GM04504 (cell line): ENCODE data around the gene NTRK1.

Source experiments
- DNase-seq: peaks from one replicate; pipeline ENCODE4 v3.0.0-alpha.2; 2012; ENCODE audit warnings: low read depth

The NTRK1 gene

DNA sequence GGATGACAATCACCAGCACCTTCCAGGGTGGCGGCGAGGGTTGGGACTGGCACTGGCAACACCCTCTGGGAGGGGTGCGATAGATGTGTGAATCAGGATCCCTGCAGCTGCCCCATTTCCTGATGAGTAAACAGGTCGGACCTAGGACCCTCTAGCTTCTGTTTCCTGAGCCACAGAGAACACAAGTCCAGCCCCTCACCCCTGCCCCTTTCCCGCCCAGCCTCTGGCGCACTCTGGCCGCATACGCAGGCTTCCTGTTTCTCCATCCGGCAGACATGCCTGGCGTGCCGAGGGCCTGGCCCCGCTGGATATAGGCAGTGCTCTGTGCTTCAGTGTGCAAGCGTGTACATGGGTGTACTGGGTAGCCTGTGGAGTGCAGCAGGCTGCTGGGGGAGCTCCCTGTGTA, 37.5 kb downstream of the NTRK1 start:
- DNase-seq, result no peak

DNA sequence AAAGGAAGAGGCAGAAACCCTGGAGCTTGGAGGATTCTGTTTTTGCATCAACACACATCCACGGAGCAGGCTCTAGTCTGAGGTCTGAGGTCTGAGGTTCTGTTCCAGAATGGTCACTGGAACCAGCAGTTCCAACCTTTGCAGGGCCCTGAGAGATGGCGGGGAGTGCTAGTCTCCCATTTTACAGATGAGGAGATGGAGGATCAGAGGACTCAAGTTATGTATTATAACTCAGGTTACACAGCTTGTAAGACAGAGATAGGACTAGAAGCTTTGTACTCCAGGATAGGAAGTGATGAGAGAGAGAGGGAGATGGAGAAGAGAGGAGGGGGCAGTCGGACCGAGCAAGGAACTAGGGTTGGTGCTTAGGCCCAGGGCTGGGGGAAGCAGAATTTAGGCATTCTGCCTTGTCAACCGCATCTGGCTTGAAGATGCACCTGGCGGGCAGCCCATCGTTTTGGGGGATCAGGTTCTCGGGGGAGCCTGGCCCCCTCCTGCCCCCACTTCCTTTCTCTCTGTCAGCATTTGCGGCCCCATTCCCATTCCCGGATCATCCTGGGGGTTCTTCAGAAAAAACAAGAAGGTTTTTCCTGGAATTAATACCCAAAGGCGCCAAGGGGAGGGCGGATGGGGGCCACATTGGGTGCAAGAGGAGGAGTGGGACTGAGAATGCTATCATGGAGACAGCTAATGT, 38.5 kb downstream of the NTRK1 start:
- no peak for DNase-seq

DNA sequence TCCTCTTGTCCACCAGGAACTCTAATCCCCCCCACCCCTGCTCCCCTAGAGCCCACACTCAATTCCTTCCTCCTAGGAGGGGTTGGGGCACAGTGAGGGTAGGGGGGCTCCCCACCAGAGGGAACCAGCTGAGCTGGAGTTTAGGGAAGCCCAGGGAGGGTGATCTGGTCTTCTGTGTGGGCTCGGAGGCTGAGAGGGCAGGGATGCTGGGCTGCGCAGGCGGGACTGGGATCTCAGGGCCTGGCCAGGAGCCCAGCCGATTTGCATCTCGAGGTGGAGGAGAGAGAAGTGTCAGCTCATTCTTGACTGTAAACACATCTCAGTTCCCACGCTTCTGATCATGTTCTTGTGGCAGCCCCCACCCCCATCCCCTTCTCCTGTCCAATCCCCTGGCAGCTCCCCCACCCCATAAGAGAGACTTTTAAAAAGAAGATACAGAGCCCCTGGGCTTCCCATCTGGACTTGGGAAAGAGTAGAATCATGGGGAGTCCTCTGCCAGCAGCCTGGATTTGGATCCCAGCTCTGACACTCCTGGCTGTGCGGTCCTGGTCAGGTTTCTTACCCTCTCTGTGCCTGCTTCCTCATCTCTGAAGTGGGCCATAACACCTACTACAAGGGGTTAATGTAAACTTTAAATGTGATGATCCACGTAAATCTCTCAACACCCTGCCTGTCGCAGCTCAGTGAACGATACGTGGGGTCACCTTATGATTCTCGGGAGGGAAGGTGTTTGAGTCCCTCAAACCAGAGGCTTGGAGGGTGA, 39.5 kb downstream of the NTRK1 start:
- no peak for DNase-seq

DNA sequence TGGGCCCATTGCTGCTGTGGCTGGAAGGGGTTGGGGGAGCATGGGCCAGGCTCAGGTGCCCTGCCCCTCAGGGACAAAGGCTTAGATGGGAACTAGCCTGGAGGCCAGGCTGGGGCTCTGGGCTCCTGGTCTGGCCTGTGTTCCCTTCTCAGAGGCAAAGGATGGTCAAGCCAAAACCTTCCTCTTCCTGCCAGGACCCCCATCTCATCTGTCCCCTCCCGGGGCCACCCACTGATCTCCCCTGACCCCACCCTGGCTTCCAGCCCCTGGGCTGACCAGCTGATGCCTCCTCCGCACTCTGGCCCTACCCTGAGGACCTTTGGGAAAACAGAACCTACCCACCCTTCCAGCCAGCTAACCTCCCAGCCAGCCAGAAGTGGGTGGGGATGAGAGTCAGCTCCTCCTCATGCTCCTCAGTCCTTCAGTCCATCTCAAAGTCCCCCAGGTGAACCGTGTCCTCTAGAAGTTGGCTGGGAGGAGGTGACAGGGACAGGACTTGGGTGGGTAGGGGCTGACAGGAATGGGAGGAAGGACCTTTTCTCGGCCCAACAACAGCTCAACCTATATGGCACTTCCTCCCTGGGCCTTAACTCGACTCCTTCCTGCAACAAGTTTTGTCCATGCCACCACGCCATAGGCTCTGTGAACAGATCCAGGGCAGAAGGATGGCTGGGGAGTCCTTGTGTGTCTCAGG, 40.4 kb downstream of the NTRK1 start:
- no peak for DNase-seq

DNA sequence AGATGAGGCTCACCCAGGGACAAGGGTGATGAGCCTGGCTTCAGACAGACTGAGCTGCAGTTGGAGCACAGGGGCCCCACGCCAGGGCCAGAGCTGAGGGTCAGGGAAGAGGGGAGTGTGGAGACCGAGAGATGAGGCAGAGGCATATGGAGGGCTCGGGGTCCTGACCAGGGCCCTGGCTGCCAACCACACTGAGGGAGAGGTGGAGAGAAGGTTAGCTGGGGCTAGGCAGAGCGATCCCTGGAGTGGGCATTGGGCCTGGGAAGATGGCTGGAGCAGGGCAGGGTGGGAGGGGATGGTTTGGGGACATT, 40.9 kb downstream of the NTRK1 start:
- no peak for DNase-seq

DNA sequence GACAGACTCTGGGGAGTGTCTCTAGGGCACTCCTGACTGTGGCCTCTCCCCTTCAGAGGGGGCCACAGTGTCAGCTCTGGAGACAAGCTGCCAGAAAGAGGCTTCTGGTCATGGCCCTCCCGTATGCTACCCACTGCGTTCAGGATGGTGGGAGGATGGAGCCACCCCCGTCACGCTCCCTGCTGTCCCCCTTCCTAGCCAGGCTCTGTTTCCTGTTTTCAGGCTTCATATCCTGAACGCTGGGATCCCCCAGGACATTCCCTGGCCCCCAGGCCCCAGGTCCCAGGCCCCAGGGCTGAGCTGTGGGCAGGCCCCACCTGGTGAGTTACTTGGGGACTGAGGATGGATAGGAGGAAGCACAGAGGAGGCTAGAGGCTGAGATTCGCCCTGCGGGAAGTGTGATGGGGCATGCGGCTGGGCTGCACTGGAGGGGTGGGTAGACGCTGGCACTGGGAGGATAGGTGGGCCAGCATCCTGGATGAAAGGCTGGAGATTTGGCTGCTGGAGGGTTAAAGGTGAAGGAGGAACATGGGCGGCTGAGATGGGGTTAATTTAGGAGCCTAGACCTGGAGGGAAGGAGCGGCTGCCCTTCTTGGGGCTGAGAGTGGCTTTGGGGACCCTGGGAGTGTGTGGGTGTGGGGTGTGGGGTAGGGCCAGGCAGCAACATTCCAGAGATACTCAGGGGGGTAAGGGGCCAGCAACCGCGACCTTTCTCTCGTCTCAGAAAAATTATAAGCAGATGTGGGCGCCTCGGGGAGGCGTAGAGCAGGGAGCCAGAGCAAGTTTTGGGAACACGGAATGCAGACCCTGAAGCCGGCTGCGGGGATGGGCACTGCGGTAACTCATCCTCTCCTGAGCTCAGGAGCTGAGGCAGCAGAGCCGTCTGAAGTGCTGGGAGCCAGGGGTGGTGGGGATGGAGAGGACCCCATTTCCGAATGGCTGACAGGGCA, 41.6 kb downstream of the NTRK1 start:
- no peak for DNase-seq

DNA sequence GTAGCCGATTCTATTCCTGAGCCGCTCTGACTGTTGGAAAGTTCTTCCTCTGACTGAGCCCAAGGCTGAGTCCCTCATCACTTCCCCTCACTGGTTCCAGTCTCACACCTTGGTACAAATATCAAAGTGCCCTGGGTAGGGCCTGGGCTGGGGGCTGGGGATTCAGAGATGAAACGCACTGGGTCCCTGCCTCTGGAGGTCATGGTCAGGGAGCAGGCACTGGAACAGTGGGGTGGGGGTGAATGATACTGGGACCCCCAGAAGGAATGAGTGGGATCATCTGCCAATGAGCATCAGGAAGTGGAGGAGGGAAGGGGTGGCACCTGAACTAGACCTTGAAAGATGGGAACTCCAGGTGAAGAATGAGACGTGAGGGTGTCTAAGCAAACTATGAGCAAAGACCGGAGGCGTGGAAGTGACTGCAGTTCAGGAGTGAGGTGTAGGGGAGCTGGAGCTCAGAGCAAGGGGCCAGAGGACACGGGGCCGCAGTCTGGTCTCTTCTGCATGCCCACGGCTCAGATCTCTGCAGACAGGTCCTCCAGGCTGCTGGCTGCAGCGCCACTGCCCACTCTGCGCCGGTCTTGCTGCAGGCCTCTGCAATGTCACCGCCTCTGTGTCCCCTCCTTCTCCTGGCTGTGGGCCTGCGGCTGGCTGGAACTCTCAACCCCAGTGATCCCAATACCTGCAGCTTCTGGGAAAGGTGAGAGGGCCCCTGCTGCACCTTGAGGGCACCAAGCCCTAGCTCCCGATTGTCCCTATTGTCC, 42.8 kb downstream of the NTRK1 start:
- no peak for DNase-seq

DNA sequence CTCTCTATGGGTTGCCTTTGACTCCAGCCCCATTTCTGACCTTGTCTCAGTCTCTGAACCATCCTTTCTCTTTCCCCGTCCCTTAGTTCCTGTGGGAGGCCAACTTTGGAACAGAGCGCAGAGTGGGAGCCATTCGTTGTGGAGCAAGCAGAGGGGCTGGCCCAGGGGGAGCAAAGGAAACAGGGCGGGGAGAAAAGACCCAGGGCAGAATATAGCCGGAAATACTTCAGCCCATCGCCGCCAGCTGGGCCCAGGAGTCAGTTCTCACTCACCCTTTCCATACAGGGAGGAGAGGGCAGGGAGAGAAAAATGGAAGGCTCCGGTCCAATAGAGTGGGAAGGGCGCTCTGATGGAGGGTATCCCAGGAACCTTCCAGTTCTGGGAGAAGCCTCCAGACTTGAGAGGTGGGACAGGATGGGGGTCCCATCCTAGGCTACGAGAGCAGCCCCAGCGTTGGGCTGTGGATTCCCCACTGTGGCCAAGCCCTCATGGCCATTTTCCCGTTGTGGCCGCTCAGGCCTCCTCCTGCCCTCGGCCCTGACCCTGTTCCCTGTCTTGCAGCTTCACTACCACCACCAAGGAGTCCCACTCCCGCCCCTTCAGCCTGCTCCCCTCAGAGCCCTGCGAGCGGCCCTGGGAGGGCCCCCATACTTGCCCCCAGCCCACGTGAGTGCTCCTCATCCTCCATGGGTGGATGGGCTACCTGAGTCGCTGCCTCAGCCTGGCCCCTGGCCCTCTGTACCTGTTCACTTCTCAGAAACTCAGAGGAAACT, 43.7 kb downstream of the NTRK1 start:
- DNase-seq, result no peak

DNA sequence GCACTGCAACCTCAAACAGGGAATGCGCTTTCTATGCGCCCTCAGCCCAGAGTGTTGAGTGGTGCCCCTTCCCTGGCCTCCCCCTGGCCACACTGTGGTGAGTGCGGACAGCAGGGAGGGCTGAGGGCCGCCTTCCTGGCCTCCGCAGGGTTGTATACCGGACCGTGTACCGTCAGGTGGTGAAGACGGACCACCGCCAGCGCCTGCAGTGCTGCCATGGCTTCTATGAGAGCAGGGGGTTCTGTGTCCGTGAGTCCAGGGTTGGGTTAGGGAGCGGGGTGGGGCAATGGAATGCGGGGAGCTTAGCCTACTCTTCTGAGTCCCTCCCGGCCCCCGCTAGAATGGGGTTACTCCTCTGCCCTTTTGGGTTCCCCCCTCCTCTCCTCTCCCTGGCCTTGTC, 44.5 kb downstream of the NTRK1 start:
- DNase-seq, result no peak

DNA sequence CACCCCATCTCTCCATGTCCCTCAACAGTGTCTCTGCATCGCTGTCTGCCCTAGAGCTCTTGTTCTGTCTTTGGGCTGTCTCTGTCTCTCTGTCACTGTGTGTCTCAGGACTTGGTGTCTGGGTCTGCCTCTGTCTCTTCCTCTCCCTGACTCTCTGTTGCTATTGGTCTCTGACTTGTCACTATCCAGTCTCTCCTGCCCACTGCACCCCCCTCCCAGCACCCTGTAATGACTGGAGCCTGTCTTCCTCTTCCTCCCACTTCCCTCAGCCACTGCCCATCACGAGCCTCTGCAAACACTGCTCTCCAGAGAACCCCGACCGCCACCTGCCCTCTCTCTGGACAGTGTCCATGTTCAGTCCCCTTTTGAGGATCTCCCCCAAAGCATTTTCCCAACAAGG, 45.0 kb downstream of the NTRK1 start:
- DNase-seq, result no peak

DNA sequence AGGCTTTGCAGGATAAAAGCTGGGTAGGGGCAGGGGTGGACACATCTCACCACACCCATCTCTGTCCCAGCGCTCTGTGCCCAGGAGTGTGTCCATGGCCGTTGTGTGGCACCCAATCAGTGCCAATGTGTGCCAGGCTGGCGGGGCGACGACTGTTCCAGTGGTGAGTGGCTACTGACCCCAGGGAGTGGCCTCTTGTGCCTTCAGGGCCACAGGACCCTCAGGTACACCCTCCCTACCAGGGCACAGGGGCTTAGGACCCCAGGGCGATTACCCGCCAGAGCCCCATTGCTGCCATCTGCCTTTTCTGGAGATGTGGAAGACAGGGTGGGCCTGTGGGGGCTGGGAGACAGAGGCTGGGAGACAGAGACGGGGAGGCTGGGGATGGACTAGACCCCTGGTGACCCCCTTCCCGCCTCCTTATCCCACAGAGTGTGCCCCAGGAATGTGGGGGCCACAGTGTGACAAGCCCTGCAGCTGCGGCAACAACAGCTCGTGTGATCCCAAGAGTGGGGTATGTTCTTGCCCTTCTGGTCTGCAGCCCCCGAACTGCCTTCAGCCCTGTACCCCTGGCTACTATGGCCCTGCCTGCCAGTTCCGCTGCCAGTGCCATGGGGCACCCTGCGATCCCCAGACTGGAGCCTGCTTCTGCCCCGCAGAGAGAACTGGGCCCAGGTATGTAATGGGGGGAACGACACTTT, 45.7 kb downstream of the NTRK1 start:
- no peak for DNase-seq

DNA sequence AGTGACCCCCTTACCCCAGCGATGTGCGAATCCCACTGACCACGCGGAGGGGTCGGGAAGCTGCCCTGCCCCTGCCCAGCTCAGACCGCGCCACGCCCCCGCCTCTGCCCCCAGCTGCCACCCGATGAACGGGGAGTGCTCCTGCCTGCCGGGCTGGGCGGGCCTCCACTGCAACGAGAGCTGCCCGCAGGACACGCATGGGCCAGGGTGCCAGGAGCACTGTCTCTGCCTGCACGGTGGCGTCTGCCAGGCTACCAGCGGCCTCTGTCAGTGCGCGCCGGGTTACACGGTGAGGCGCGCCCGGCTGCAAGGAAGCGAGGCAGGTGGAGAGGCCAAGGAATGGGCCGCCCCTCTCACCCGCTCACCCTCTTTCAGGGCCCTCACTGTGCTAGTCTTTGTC, 47.9 kb downstream of the NTRK1 start:
- no peak for DNase-seq

DNA sequence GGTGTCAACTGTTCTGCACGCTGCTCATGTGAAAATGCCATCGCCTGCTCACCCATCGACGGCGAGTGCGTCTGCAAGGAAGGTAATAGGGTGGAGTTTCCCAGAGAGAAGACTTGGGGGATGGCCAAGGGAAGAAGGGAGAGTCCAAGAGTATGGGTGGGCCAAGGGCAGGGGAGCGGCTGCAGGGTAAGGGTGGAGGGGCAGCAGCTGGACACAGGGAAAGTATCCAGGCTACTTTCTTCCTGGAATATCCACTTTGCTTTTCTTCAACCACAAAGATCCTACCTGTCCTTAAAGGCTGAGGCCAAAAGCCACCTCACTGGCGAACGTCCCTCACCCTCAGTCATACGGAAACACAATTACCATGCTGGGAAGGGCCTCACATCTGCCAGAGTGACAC, 48.3 kb downstream of the NTRK1 start:
- no peak for DNase-seq

DNA sequence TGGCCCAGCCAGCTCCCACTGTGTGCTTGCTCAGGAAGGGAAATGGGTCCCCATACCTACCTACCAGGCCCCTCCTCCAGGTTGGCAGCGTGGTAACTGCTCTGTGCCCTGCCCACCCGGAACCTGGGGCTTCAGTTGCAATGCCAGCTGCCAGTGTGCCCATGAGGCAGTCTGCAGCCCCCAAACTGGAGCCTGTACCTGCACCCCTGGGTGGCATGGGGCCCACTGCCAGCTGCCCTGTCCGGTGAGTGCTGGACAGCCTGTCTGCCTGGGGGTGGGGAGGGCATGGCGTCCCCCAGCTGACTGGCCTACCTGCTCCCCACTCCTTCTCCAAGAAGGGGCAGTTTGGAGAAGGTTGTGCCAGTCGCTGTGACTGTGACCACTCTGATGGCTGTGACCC, 49.0 kb downstream of the NTRK1 start:
- no peak for DNase-seq

DNA sequence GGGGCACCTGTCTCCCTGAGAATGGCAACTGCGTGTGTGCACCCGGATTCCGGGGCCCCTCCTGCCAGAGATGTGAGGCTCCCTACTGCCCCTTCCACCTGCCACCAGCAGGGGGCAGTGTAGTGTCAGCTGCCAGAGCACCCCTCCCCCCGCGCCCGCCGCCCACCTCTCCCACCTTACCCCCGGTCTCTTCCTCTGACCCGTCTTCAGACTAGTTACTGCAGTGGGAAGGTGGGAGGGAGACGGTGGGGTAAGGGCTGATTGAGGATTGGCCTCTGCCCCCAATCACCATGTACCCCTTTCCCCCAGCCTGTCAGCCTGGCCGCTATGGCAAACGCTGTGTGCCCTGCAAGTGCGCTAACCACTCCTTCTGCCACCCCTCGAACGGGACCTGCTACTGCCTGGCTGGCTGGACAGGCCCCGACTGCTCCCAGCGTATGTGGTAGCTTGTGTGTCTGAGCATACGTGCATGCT, 49.7 kb downstream of the NTRK1 start:
- DNase-seq, result no peak

DNA sequence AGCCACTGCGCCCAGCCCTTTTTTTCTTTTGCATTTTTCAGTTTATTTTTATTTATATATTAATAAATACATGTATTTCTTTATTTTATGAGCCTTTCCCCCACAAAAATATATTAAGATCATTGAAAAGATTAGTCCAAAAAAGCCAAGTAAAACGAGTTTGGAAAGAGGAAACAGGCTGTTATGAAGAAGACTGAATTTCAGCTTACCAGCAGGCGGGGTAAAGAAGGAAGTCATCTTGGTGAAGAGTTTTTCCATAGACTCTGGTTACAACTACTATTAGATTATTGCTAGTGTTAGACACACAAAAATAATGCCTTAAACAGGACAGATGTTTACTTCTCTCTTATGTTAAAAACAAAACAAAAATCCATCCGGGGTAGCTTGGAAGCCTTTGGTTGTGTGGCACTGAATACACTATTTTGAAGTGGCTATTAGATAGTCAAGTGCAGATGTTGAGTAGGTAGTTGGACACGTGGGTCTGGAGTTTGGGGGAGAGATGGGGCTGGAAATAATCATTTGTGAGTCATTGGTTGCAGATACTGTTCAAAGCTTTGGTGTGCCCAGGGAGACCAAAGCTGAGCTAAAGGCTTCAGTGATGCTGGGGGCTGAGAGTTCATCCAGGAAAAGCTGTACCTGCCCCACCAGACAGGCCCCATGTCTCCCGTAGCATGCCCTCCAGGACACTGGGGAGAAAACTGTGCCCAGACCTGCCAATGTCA, 51.1 kb downstream of the NTRK1 start:
- no peak for DNase-seq

DNA sequence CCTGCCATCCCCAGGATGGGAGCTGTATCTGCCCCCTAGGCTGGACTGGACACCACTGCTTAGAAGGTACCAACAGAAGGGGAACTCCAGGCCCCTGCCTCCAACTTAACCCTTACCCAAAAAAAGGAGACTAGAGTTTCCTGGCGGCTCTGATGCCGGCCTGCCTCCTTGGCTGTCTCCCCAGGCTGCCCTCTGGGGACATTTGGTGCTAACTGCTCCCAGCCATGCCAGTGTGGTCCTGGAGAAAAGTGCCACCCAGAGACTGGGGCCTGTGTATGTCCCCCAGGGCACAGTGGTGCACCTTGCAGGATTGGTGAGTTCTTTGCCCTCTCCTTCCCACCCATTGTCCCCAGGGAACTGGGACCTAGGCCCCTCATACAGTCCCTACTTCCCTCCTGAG, 51.6 kb downstream of the NTRK1 start:
- DNase-seq, result no peak

DNA sequence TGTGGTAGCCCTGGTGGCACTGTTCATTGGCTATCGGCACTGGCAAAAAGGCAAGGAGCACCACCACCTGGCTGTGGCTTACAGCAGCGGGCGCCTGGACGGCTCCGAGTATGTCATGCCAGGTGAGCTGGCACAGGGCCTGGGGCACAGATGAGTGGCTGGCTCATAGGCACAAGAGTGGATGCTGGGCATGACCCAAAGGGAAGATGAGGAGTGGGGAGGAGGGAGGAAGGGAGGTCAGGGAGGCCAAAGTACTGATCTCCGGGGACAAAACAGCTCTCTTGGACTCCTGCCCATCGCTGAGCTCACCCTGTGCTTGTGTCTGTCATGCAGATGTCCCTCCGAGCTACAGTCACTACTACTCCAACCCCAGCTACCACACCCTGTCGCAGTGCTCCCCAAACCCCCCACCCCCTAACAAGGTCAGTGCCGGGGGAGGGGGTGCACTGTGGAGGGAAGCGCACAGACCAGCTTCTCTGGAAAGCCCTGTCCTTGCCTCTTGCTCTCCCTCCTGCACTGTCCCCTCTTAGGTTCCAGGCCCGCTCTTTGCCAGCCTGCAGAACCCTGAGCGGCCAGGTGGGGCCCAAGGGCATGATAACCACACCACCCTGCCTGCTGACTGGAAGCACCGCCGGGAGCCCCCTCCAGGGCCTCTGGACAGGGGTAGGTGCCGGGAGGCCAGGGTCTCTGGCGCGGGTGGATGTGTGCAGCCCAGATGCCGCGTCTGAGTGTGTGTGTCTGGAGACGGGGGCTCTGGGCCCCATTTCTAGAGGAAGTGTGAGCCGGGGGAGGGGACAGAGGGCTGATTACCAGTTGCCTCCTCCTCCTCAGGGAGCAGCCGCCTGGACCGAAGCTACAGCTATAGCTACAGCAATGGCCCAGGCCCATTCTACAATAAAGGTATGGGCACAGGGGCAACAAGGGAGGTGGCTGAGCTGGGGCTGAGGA, 52.5 kb downstream of the NTRK1 start:
- no peak for DNase-seq
